ENCODE results near the gene SLC43A3. TPM values are rescaled to one million over a fixed set of nuclear protein-coding genes. Genes with fewer than 3 reads are reported as not detected.

The SLC43A3 gene
- total RNA-seq, 3 donors from 2014 or later: 104 to 130 (median 105) TPM

DNA sequence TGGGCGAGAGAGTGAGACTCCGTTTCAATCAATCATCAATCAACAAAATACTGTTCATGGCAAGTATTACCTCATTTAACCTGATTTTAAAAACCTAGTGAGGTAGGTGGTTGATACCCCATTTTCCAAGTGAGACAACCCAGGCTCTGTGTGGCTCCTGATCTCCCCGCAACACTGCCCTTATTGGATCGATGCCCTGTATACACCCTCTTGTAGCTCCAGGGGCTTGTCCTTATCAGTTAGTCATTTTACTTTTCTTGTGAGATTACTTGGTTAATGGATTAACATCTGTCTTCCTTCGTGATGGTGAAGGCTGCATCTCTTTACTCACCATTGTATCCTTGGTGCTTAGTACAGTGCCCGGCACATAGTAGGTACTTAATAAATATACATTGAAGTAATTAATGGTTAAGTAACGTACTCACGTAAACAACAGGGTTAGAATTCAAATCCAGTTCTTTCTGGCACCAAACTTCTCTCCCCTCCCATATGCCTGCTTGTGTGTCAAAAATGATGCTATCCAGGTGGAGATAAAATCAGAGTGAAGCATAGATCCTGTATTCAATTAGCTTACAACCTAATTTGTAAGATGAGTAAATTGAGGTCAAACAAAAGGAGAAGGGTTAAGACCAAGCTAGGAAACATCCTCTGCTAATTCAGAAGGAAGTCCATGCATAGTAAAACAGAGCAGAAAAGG, 34.7 kb downstream of the SLC43A3 start:
- no peaks in the 10 kb centered on the region for H3K27me3 ChIP-seq
- no peak for DNase-seq (ENCODE audit: low spot score in 2 of 2)
- no peak overlapping the region for H3K4me3 ChIP-seq
- H3K9me3 ChIP-seq: no peaks in the 10 kb centered on the region
- intact Hi-C loops (cut with DNase I; ENCODE audit: low total_unique reads): loop anchor here (5.0 to 10.0 kb wide), 2 partner anchors 460 to 1727 kb away; partner anchors contain the start of gene OR4C6
- no peak overlapping the region for H3K27ac ChIP-seq
- no peak for TF ChIP-seq POLR2AphosphoS5 (IDR thresholded peaks at IDR 0.05)
- TF ChIP-seq POLR2A (IDR thresholded peaks at IDR 0.05): no peak
- TF ChIP-seq, protein P1, sequence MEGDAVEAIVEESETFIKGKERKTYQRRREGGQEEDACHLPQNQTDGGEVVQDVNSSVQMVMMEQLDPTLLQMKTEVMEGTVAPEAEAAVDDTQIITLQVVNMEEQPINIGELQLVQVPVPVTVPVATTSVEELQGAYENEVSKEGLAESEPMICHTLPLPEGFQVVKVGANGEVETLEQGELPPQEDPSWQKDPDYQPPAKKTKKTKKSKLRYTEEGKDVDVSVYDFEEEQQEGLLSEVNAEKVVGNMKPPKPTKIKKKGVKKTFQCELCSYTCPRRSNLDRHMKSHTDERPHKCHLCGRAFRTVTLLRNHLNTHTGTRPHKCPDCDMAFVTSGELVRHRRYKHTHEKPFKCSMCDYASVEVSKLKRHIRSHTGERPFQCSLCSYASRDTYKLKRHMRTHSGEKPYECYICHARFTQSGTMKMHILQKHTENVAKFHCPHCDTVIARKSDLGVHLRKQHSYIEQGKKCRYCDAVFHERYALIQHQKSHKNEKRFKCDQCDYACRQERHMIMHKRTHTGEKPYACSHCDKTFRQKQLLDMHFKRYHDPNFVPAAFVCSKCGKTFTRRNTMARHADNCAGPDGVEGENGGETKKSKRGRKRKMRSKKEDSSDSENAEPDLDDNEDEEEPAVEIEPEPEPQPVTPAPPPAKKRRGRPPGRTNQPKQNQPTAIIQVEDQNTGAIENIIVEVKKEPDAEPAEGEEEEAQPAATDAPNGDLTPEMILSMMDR (IDR thresholded peaks at IDR 0.05): no peak
- no peaks in the 10 kb centered on the region for H3K36me3 ChIP-seq
- no peaks in the 10 kb centered on the region for H3K4me1 ChIP-seq

DNA sequence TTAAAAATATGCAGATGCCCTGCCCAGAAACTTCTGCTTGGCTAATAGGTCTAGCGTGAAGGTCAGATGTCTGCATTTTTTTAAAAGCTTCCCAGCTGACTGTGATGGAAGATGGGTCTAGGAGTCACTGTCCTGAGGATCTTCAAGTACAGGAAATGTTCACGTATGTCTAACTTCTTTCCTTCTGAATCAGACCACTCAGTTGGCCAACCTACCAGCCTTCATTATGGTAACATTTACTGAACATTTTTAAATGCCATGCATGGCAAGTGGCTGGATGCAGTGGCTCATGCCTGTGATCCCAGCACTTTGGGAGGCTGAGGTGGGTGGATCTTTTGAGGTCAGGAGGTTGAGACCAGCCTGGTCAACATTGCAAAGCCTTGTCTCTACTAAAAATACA, 35.4 kb downstream of the SLC43A3 start:
- H3K4me3 ChIP-seq: no peak overlapping the region
- no peak overlapping the region for H3K27ac ChIP-seq
- no peaks in the 10 kb centered on the region for H3K27me3 ChIP-seq
- H3K9me3 ChIP-seq: no peaks in the 10 kb centered on the region
- DNase-seq (ENCODE audit: low spot score in 2 of 2): no peak
- no peaks in the 10 kb centered on the region for H3K36me3 ChIP-seq
- no peaks in the 10 kb centered on the region for H3K4me1 ChIP-seq
- intact Hi-C loops (cut with DNase I; ENCODE audit: low total_unique reads): loop anchor here (5.0 to 10.0 kb wide), 2 partner anchors 459 to 1727 kb away; partner anchors contain the start of gene OR4C6
- TF ChIP-seq POLR2A (IDR thresholded peaks at IDR 0.05) (no peak), POLR2AphosphoS5 (IDR thresholded peaks at IDR 0.05) (no peak)
- TF ChIP-seq, protein P1 (IDR thresholded peaks at IDR 0.05): no peak

DNA sequence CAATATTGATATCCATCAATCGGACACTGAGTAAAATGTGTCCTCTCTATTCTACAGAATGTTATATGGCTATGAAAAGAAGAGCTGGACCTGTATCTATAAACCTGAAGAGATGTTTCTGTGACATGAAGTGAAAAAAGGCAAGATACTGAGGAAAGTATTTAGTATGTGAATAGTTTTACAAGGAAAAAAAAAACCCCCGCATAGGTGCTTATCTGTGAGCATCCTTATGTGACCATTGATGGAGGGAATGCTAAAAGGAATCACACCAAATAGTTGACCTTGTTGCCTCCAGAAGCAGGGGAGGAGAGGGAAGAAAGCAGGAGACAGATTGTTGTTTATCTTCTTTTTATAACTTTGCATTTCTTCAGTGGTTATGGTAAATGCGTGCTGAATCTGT, 35.8 kb downstream of the SLC43A3 start:
- Histone ChIP-seq H3K27ac (no peak overlapping the region), H3K4me3 (no peak overlapping the region), H3K4me1 (no peaks in the 10 kb centered on the region), H3K27me3 (no peaks in the 10 kb centered on the region), H3K36me3 (no peaks in the 10 kb centered on the region), H3K9me3 (no peaks in the 10 kb centered on the region)
- DNase-seq (ENCODE audit: low spot score in 2 of 2): no peak
- TF ChIP-seq, protein P1 (IDR thresholded peaks at IDR 0.05): no peak
- no peak for TF ChIP-seq POLR2AphosphoS5 (IDR thresholded peaks at IDR 0.05)
- no peak for TF ChIP-seq POLR2A (IDR thresholded peaks at IDR 0.05)
- intact Hi-C loops (cut with DNase I; ENCODE audit: low total_unique reads): loop anchor here (5.0 to 10.0 kb wide), 2 partner anchors 459 to 1726 kb away; partner anchors contain the start of gene OR4C6

DNA sequence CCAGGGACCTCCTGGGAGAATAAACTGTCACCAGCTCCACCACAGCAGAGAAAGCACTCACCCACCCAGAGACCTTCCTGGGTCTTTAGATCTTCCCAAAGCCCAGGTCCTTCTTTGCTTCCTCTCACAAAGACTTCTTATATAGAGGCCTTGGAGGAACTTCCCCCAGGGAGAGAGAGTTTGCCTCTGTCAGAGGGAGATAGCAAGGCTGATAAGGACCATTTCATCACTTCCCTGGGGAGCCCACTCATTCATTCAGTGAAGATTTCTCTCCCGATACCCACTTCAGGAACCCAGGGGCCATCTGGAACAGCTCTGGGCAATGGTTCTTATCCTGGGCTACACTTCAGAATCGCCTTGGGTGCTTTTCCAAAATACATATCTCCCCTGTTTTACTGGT, 36.4 kb downstream of the SLC43A3 start, which contains the start of gene PRG2:
Gene PRG2 (minus strand): TSS at position 116 of the 400 bp plus-strand sequence. CDS start 706 bp downstream, outside the sequence.
- Histone ChIP-seq H3K4me3 (no peak within 1 kb of the TSS), H3K36me3 (no peaks in the 10 kb centered on the region), H3K27ac (no peak within 1 kb of the TSS), H3K9me3 (no peaks in the 10 kb centered on the region), H3K27me3 (no peaks in the 10 kb centered on the region), H3K4me1 (no peaks in the 10 kb centered on the region)
- no peak for TF ChIP-seq POLR2AphosphoS5 (IDR thresholded peaks at IDR 0.05)
- TF ChIP-seq, protein P1 (IDR thresholded peaks at IDR 0.05): no peak
- TF ChIP-seq POLR2A (IDR thresholded peaks at IDR 0.05): no peak
- intact Hi-C loops (cut with DNase I; ENCODE audit: low total_unique reads): loop anchor here (5.0 to 10.0 kb wide), 2 partner anchors 458 to 1726 kb away; partner anchors contain the start of gene OR4C6
- DNase-seq (ENCODE audit: low spot score in 2 of 2): no peak

DNA sequence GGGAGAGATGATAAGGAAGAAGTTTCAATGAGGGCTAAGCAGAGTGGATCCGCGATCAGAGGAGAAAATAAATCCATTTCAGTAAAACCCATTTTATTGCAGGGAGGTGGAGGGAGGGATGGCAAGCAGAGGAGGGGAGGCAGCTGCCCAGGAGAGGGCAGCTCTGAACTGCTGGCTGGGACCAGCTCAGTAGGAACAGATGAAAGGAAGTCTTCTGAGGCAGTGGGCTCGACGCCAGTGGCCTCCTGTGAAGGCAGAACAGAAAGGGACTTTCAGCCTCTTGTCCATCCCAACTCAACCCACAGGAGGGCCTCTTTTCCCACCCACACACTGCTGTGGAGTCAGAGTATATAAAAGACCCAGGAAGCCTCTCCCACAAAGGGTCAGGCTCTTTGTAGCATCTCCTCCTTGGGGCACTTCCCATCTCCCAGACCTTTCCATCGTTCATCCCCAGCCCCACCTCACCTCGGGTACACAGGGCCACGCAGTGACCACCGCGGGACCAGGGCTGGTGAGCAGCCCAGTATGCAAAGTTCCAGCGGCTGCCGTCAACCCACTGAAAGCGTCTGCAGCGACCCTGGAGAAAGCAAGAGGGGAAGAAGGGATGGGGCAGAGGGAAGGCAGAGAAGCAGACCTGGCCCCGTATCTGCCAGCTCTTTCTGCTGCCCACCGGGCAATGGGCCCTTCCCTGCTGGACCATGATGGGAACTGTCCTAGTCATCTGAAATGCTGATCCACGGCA, 39.5 kb downstream of the SLC43A3 start:
- Histone ChIP-seq H3K9me3 (no peaks in the 10 kb centered on the region), H3K36me3 (no peaks in the 10 kb centered on the region), H3K27me3 (no peaks in the 10 kb centered on the region), H3K4me3 (no peak overlapping the region), H3K27ac (no peak overlapping the region), H3K4me1 (no peaks in the 10 kb centered on the region)
- no peak for DNase-seq (ENCODE audit: low spot score in 2 of 2)
- TF ChIP-seq, protein P1 (IDR thresholded peaks at IDR 0.05): no peak
- intact Hi-C loops (cut with DNase I; ENCODE audit: low total_unique reads): no loop called here
